ENCODE measurements around the gene PLPP3.

PLPP3 gene

GRCh38 chr1:56463376-56463775 lies 116.0 kb downstream of the PLPP3 start:
- no peaks in the 10 kb centered on the region for H3K27me3 ChIP-seq (ENCODE audit: control insufficient read depth in 1 of 2, insufficient read depth in 1 of 2, low read length in 2 of 2)
- no peak overlapping the region for H3K23ac ChIP-seq (ENCODE audit: low read length in 2 of 2)
- no peak overlapping the region for H4K8ac ChIP-seq (ENCODE audit: low read length)
- no peak overlapping the region for H3K18ac ChIP-seq (ENCODE audit: low read depth in 1 of 2, low read length in 2 of 2)
- no peak overlapping the region for H2AFZ ChIP-seq (ENCODE audit: low read depth, low read length)
- H3K4me3 ChIP-seq (ENCODE audit: insufficient read depth in 1 of 2, low read depth in 1 of 2, low read length in 2 of 2) = no peak overlapping the region
- H3K4ac ChIP-seq (ENCODE audit: low read depth in 1 of 2, low read length in 2 of 2) = no peak overlapping the region
- no peak overlapping the region for H2BK15ac ChIP-seq (ENCODE audit: low read depth, poor library complexity, severe bottlenecking)
- H4K91ac ChIP-seq (ENCODE audit: low read length) = no peak overlapping the region
- H3K36me3 ChIP-seq (ENCODE audit: control insufficient read depth in 1 of 2, insufficient read depth in 2 of 2, low read depth in 1 of 2, low read length in 2 of 2) = no peaks in the 10 kb centered on the region
- WGBS = 100% methylated on average over 1 of the region's 1 CpG
- H3K4me2 ChIP-seq (ENCODE audit: low read length, poor library complexity, severe bottlenecking) = no peak overlapping the region
- H3K14ac ChIP-seq (ENCODE audit: low read length in 2 of 2) = no peak overlapping the region
- H3K4me1 ChIP-seq (ENCODE audit: control insufficient read depth, insufficient read depth, low read depth, low read length) = peaks cover 1% of the 10 kb centered on the region
- H3K9me3 ChIP-seq (ENCODE audit: control insufficient read depth, low read length) = no peaks in the 10 kb centered on the region
- no peak overlapping the region for H2BK120ac ChIP-seq (ENCODE audit: low read depth, low read length)
- DNase-seq = no peak
- no peak overlapping the region for H3K9ac ChIP-seq (ENCODE audit: low read length)
- no peak overlapping the region for H2AK5ac ChIP-seq (ENCODE audit: low read length, severe bottlenecking)
- H3K27ac ChIP-seq (ENCODE audit: low read length, poor library complexity, severe bottlenecking) = no peak overlapping the region
- H2BK5ac ChIP-seq (ENCODE audit: low read depth, low read length, poor library complexity, severe bottlenecking) = no peak overlapping the region
- H3K79me1 ChIP-seq (replicated peaks; ENCODE audit: low read length, poor library complexity, severe bottlenecking) = no peaks in the 10 kb centered on the region
- H2BK12ac ChIP-seq (ENCODE audit: low read length in 2 of 2) = no peak overlapping the region

- no peak overlapping the region for H3K27ac ChIP-seq (ENCODE audit: low read length, poor library complexity, severe bottlenecking)
- H3K4me3 ChIP-seq (ENCODE audit: insufficient read depth in 1 of 2, low read depth in 1 of 2, low read length in 2 of 2) = no peak overlapping the region
- H3K27me3 ChIP-seq (ENCODE audit: control insufficient read depth in 1 of 2, insufficient read depth in 1 of 2, low read length in 2 of 2) = no peaks in the 10 kb centered on the region
- H3K14ac ChIP-seq (ENCODE audit: low read length in 2 of 2) = no peak overlapping the region
- H2AFZ ChIP-seq (ENCODE audit: low read depth, low read length) = no peak overlapping the region
- H3K79me1 ChIP-seq (replicated peaks; ENCODE audit: low read length, poor library complexity, severe bottlenecking) = no peaks in the 10 kb centered on the region
- no peak overlapping the region for H3K23ac ChIP-seq (ENCODE audit: low read length in 2 of 2)
- peak overlapping the region; percentile 84 for H4K91ac ChIP-seq (ENCODE audit: low read length)
- no peak overlapping the region for H2AK5ac ChIP-seq (ENCODE audit: low read length, severe bottlenecking)
- no peak overlapping the region for H4K8ac ChIP-seq (ENCODE audit: low read length)
- no peak overlapping the region for H3K4me2 ChIP-seq (ENCODE audit: low read length, poor library complexity, severe bottlenecking)
- no peak overlapping the region for H2BK15ac ChIP-seq (ENCODE audit: low read depth, poor library complexity, severe bottlenecking)
- H2BK5ac ChIP-seq (ENCODE audit: low read depth, low read length, poor library complexity, severe bottlenecking) = no peak overlapping the region
- DNase-seq = no peak
- WGBS = 82% methylated on average over 3 of the region's 3 CpGs
- H3K9me3 ChIP-seq (ENCODE audit: control insufficient read depth, low read length) = no peaks in the 10 kb centered on the region
- no peaks in the 10 kb centered on the region for H3K36me3 ChIP-seq (ENCODE audit: control insufficient read depth in 1 of 2, insufficient read depth in 2 of 2, low read depth in 1 of 2, low read length in 2 of 2)
- no peak overlapping the region for H2BK12ac ChIP-seq (ENCODE audit: low read length in 2 of 2)
- H3K4ac ChIP-seq (ENCODE audit: low read depth in 1 of 2, low read length in 2 of 2) = no peak overlapping the region
- no peak overlapping the region for H3K9ac ChIP-seq (ENCODE audit: low read length)
- H2BK120ac ChIP-seq (ENCODE audit: low read depth, low read length) = no peak overlapping the region
- no peak overlapping the region for H3K18ac ChIP-seq (ENCODE audit: low read depth in 1 of 2, low read length in 2 of 2)
- peaks cover 1% of the 10 kb centered on the region for H3K4me1 ChIP-seq (ENCODE audit: control insufficient read depth, insufficient read depth, low read depth, low read length)
Measured at GRCh38 chr1:56462209-56462608, 117.2 kb downstream of the PLPP3 start.

GRCh38 chr1:56461158-56462127 lies 117.9 kb downstream of the PLPP3 start:
- no peak overlapping the region for H3K4me3 ChIP-seq (ENCODE audit: insufficient read depth in 1 of 2, low read depth in 1 of 2, low read length in 2 of 2)
- WGBS = 61% methylated on average over 12 of the region's 12 CpGs
- no peak overlapping the region for H3K14ac ChIP-seq (ENCODE audit: low read length in 2 of 2)
- H4K91ac ChIP-seq (ENCODE audit: low read length) = no peak overlapping the region
- H3K79me1 ChIP-seq (replicated peaks; ENCODE audit: low read length, poor library complexity, severe bottlenecking) = no peaks in the 10 kb centered on the region
- H3K36me3 ChIP-seq (ENCODE audit: control insufficient read depth in 1 of 2, insufficient read depth in 2 of 2, low read depth in 1 of 2, low read length in 2 of 2) = no peaks in the 10 kb centered on the region
- no peak overlapping the region for H3K4ac ChIP-seq (ENCODE audit: low read depth in 1 of 2, low read length in 2 of 2)
- H2BK15ac ChIP-seq (ENCODE audit: low read depth, poor library complexity, severe bottlenecking) = no peak overlapping the region
- H2AFZ ChIP-seq (ENCODE audit: low read depth, low read length) = peak overlapping the region; percentile 24
- no peak for DNase-seq
- no peak overlapping the region for H2AK5ac ChIP-seq (ENCODE audit: low read length, severe bottlenecking)
- no peak overlapping the region for H4K8ac ChIP-seq (ENCODE audit: low read length)
- no peaks in the 10 kb centered on the region for H3K27me3 ChIP-seq (ENCODE audit: control insufficient read depth in 1 of 2, insufficient read depth in 1 of 2, low read length in 2 of 2)
- no peak overlapping the region for H2BK5ac ChIP-seq (ENCODE audit: low read depth, low read length, poor library complexity, severe bottlenecking)
- no peak overlapping the region for H3K4me2 ChIP-seq (ENCODE audit: low read length, poor library complexity, severe bottlenecking)
- H3K18ac ChIP-seq (ENCODE audit: low read depth in 1 of 2, low read length in 2 of 2) = no peak overlapping the region
- H2BK120ac ChIP-seq (ENCODE audit: low read depth, low read length) = no peak overlapping the region
- no peak overlapping the region for H3K23ac ChIP-seq (ENCODE audit: low read length in 2 of 2)
- H3K9me3 ChIP-seq (ENCODE audit: control insufficient read depth, low read length) = no peaks in the 10 kb centered on the region
- H3K4me1 ChIP-seq (ENCODE audit: control insufficient read depth, insufficient read depth, low read depth, low read length) = peaks cover 1% of the 10 kb centered on the region
- no peak overlapping the region for H2BK12ac ChIP-seq (ENCODE audit: low read length in 2 of 2)
- H3K9ac ChIP-seq (ENCODE audit: low read length) = no peak overlapping the region
- no peak overlapping the region for H3K27ac ChIP-seq (ENCODE audit: low read length, poor library complexity, severe bottlenecking)

- Histone ChIP-seq H4K91ac (ENCODE audit: low read length) (no peak overlapping the region), H3K18ac (ENCODE audit: low read depth in 1 of 2, low read length in 2 of 2) (no peak overlapping the region)
- 82% methylated on average over 2 of the region's 4 CpGs for WGBS
Measured at GRCh38 chr1:56459260-56459659, 120.1 kb downstream of the PLPP3 start.

More at GRCh38 chr1:56459260-56459659, 120.1 kb downstream of the PLPP3 start:
- no peaks in the 10 kb centered on the region for H3K9me3 ChIP-seq (ENCODE audit: control insufficient read depth, low read length)
- no peak for DNase-seq
- H3K27me3 ChIP-seq (ENCODE audit: control insufficient read depth in 1 of 2, insufficient read depth in 1 of 2, low read length in 2 of 2) = no peaks in the 10 kb centered on the region
- H3K27ac ChIP-seq (ENCODE audit: low read length, poor library complexity, severe bottlenecking) = no peak overlapping the region
- no peak overlapping the region for H2BK15ac ChIP-seq (ENCODE audit: low read depth, poor library complexity, severe bottlenecking)
- H2BK120ac ChIP-seq (ENCODE audit: low read depth, low read length) = no peak overlapping the region
- no peaks in the 10 kb centered on the region for H3K79me1 ChIP-seq (replicated peaks; ENCODE audit: low read length, poor library complexity, severe bottlenecking)
- H3K36me3 ChIP-seq (ENCODE audit: control insufficient read depth in 1 of 2, insufficient read depth in 2 of 2, low read depth in 1 of 2, low read length in 2 of 2) = no peaks in the 10 kb centered on the region
- H2AK5ac ChIP-seq (ENCODE audit: low read length, severe bottlenecking) = no peak overlapping the region
- H3K23ac ChIP-seq (ENCODE audit: low read length in 2 of 2) = no peak overlapping the region
- no peak overlapping the region for H3K14ac ChIP-seq (ENCODE audit: low read length in 2 of 2)
- peaks cover 1% of the 10 kb centered on the region for H3K4me1 ChIP-seq (ENCODE audit: control insufficient read depth, insufficient read depth, low read depth, low read length)
- no peak overlapping the region for H3K9ac ChIP-seq (ENCODE audit: low read length)
- H4K8ac ChIP-seq (ENCODE audit: low read length) = no peak overlapping the region
- no peak overlapping the region for H3K4ac ChIP-seq (ENCODE audit: low read depth in 1 of 2, low read length in 2 of 2)
- no peak overlapping the region for H2AFZ ChIP-seq (ENCODE audit: low read depth, low read length)
- no peak overlapping the region for H3K4me2 ChIP-seq (ENCODE audit: low read length, poor library complexity, severe bottlenecking)
- no peak overlapping the region for H2BK5ac ChIP-seq (ENCODE audit: low read depth, low read length, poor library complexity, severe bottlenecking)
- no peak overlapping the region for H2BK12ac ChIP-seq (ENCODE audit: low read length in 2 of 2)
- no peak overlapping the region for H3K4me3 ChIP-seq (ENCODE audit: insufficient read depth in 1 of 2, low read depth in 1 of 2, low read length in 2 of 2)

All from mesenchymal stem cell (in vitro differentiated cells and primary cell).